GM12801 (cell line): ENCODE results near the gene COL27A1.

Source experiments
- CTCF ChIP-seq: IDR thresholded peaks from one replicate; pipeline ENCODE4 v1.5.1; 2011; ENCODE audit warnings: control low read depth; ENCODE audit not compliant: insufficient read length; ENCODE audit errors: extremely low read depth

Gene COL27A1

GRCh38 chr9:114120192-114121014, 34.9 kb upstream of the COL27A1 start:
- TF ChIP-seq CTCF: no peak

GRCh38 chr9:114121227-114122135, 33.9 kb upstream of the COL27A1 start:
- no peak for TF ChIP-seq CTCF

GRCh38 chr9:114122136-114123027, 33.0 kb upstream of the COL27A1 start:
- TF ChIP-seq CTCF: no peak

GRCh38 chr9:114123031-114123977, 32.0 kb upstream of the COL27A1 start:
- TF ChIP-seq CTCF: no peak

GRCh38 chr9:114124138-114124537, 31.2 kb upstream of the COL27A1 start:
- no peak for TF ChIP-seq CTCF

GRCh38 chr9:114124666-114125475, 30.5 kb upstream of the COL27A1 start:
- TF ChIP-seq CTCF: no peak
